HCT116 (cell line): ENCODE results near the gene AFF1. TPM values are rescaled to one million over a fixed set of nuclear protein-coding genes. Genes with fewer than 3 reads are reported as not detected.
A peak's percentile ranks its signal among the peaks of the same experiment; 100 is the strongest.

Source experiments
- ATAC-seq: fragments of 200-7000 bp; cut with Tn5 transposase; 2 replicates; pipeline ENCODE4 v1.9.1; 2020; ENCODE audit warnings: mild to moderate bottlenecking, moderate library complexity
- BruUV-seq: library from RNA; stranded (reverse); fragments of 400-500 nt; replicated peaks from 2 replicates; lab custom pipeline; 2021; lab: Mats Ljungman, UMichigan
- CTCF ChIA-PET: fragments of 300-600 bp; sonication (Branson Sonifier 250); formaldehyde crosslinking; loops from one replicate; lab custom pipeline; 2021; ENCODE audit warnings: antibody characterized with exemption; lab: Charles Lee
- POLR2A ChIA-PET: fragments of 300-600, 350-600 bp; sonication (Branson Sonifier 250); formaldehyde crosslinking; loops from one replicate; lab custom pipeline; 2021; ENCODE audit warnings: antibody characterized with exemption; lab: Charles Lee
- RAD21 ChIA-PET, 2 experiments: fragments of 300-600 bp; sonication (Branson Sonifier 250); formaldehyde crosslinking; loops; one replicate each; lab custom pipeline; 2023; ENCODE audit warnings: low total read pairs in 2 of 2; ENCODE audit not compliant: uncharacterized antibody in 2 of 2, unreplicated experiment in 2 of 2, low non-redundant PET in 1 of 2; lab: Charles Lee
- DNase-seq: peaks from one replicate; pipeline ENCODE4 v3.0.0-alpha.2; 2010; ENCODE audit warnings: low read depth, low spot score
- H2AFZ ChIP-seq: fragments of 200-600 bp; shearing (Covaris generic), sonication (generic); 2 replicates; pipeline ENCODE4 v1.6.1; 2017; ENCODE audit warnings: low read depth, mixed run types, mixed read lengths, antibody characterized with exemption, low read length; ENCODE audit not compliant: poor library complexity, severe bottlenecking
- H3K27ac ChIP-seq: 2 replicates; pipeline ENCODE4 v1.5.1; 2012; ENCODE audit warnings: low read depth, low read length
- H3K27me3 ChIP-seq: fragments of 200-600 bp; sonication (generic); 2 replicates; pipeline ENCODE4 v1.6.1; 2016; ENCODE audit warnings: mixed run types, low read length, mixed read lengths; ENCODE audit not compliant: insufficient read depth
- H3K36me3 ChIP-seq, 2 experiments: fragments of 200-500 bp in 1 of 2; fragments of 200-600 bp in 1 of 2; sonication (Bioruptor generic) in 1 of 2; sonication (generic) in 1 of 2; 2 replicates each; pipeline versions ENCODE4 v1.5.1 to v1.6.1; 2014 to 2016; ENCODE audit warnings: low read length in 2 of 2, inconsistent platforms in 1 of 2, mixed read lengths in 1 of 2, mixed run types in 1 of 2; ENCODE audit not compliant: insufficient read depth in 2 of 2, control insufficient read depth in 1 of 2
- H3K4me1 ChIP-seq, 2 experiments: fragments of 200-600 bp in 1 of 2; sonication (generic) in 1 of 2; 2 replicates each; pipeline versions ENCODE4 v1.5.1 to v1.6.1; 2012 to 2017; ENCODE audit warnings: low read length in 2 of 2, inconsistent platforms in 1 of 2, mild to moderate bottlenecking in 1 of 2, mixed read lengths in 1 of 2, mixed run types in 1 of 2, moderate library complexity in 1 of 2; ENCODE audit not compliant: insufficient read depth in 2 of 2, control insufficient read depth in 1 of 2
- H3K4me2 ChIP-seq: fragments of 200-600 bp; sonication (generic); 2 replicates; pipeline ENCODE4 v1.6.1; 2017; ENCODE audit warnings: mixed run types, low read length, mixed read lengths
- H3K4me3 ChIP-seq, 2 experiments: fragments of 200-600 bp in 1 of 2; sonication (generic) in 1 of 2; replicated peaks in 1 of 2; 2 replicates each; pipeline ENCODE4 v1.5.1; 2011 to 2016; ENCODE audit warnings: low read length in 2 of 2, control low read depth in 1 of 2, low read depth in 1 of 2, mild to moderate bottlenecking in 1 of 2, mixed read lengths in 1 of 2, mixed run types in 1 of 2
- H3K79me2 ChIP-seq: fragments of 200-600 bp; sonication (generic); 2 replicates; pipeline ENCODE4 v1.6.1; 2017; ENCODE audit warnings: mild to moderate bottlenecking, mixed run types, low read length, moderate library complexity, mixed read lengths; ENCODE audit not compliant: insufficient read depth
- H3K9ac ChIP-seq: fragments of 200-600 bp; sonication (generic); 2 replicates; pipeline ENCODE4 v1.6.1; 2016; ENCODE audit warnings: low read length, mixed read lengths
- H3K9me2 ChIP-seq: fragments of 200-600 bp; sonication (generic), shearing (Covaris generic); 2 replicates; pipeline ENCODE4 v1.6.1; 2017; ENCODE audit warnings: mixed run types, mild to moderate bottlenecking, moderate library complexity; ENCODE audit not compliant: insufficient read depth
- H3K9me3 ChIP-seq, 2 experiments: fragments of 200-500 bp in 1 of 2; fragments of 200-600 bp in 1 of 2; sonication (Bioruptor generic) in 1 of 2; sonication (generic) in 1 of 2; 2 replicates each; pipeline ENCODE4 v1.6.1; 2014 to 2017; ENCODE audit warnings: low read length in 2 of 2, mixed read lengths in 2 of 2, inconsistent platforms in 1 of 2, low read depth in 1 of 2, mild to moderate bottlenecking in 1 of 2, mixed run types in 1 of 2, moderate library complexity in 1 of 2; ENCODE audit not compliant: control insufficient read depth in 1 of 2, insufficient read depth in 1 of 2
- H4K20me1 ChIP-seq: fragments of 200-600 bp; sonication (generic), shearing (Covaris generic); 2 replicates; pipeline ENCODE4 v1.6.1; 2017; ENCODE audit warnings: mixed run types, mild to moderate bottlenecking, moderate library complexity; ENCODE audit not compliant: insufficient read depth
- CBX3 ChIP-seq: IDR thresholded peaks from 2 replicates; pipeline ENCODE4 v1.6.1; 2012; ENCODE audit warnings: low read depth
- CEBPB ChIP-seq: IDR thresholded peaks from 2 replicates; pipeline ENCODE4 v1.6.1; 2012; ENCODE audit warnings: low read depth
- EGR1 ChIP-seq: IDR thresholded peaks from 2 replicates; pipeline ENCODE4 v1.6.1; 2012; ENCODE audit warnings: low read depth
- ELF1 ChIP-seq: IDR thresholded peaks from 2 replicates; pipeline ENCODE4 v1.6.1; 2012; ENCODE audit warnings: low read depth, borderline replicate concordance
- EZH2 ChIP-seq: fragments of 200-600 bp; sonication (generic); IDR thresholded peaks from 2 replicates; pipeline ENCODE4 v1.6.1; 2017; ENCODE audit warnings: antibody characterized with exemption, mixed run types
- EZH2phosphoT487 ChIP-seq: fragments of 200-600 bp; IDR thresholded peaks from 2 replicates; pipeline ENCODE4 v1.6.1; 2018; ENCODE audit warnings: antibody characterized with exemption, borderline replicate concordance
- FOSL1 ChIP-seq: IDR thresholded peaks from 2 replicates; pipeline ENCODE4 v1.6.1; 2012; ENCODE audit warnings: low read depth
- JUND ChIP-seq: IDR thresholded peaks from 2 replicates; pipeline ENCODE4 v1.6.1; 2012
- POLR2A ChIP-seq: IDR thresholded peaks from 2 replicates; pipeline ENCODE4 v1.7.0; 2011; ENCODE audit warnings: borderline replicate concordance; ENCODE audit not compliant: insufficient read depth, insufficient read length; ENCODE audit errors: extremely low read depth
- POLR2AphosphoS5 ChIP-seq: IDR thresholded peaks from 2 replicates; pipeline ENCODE4 v1.6.1; 2011; ENCODE audit warnings: mild to moderate bottlenecking, low read depth, low read length, moderate library complexity
- RAD21 ChIP-seq: IDR thresholded peaks from 2 replicates; pipeline ENCODE4 v1.6.1; 2012; ENCODE audit warnings: low read depth, mild to moderate bottlenecking
- SIN3A ChIP-seq: IDR thresholded peaks from 2 replicates; pipeline ENCODE4 v1.6.1; 2012; ENCODE audit warnings: low read depth
- SP1 ChIP-seq: IDR thresholded peaks from 2 replicates; pipeline ENCODE4 v1.6.1; 2012; ENCODE audit warnings: low read depth
- SRF ChIP-seq: IDR thresholded peaks from 2 replicates; pipeline ENCODE4 v1.6.1; 2012; ENCODE audit warnings: low read depth
- TCF7L2 ChIP-seq: IDR thresholded peaks from 2 replicates; pipeline ENCODE4 v1.7.0; 2011; ENCODE audit warnings: borderline replicate concordance, inconsistent platforms; ENCODE audit not compliant: insufficient read depth, insufficient read length; ENCODE audit errors: extremely low read depth
- YY1 ChIP-seq: IDR thresholded peaks from 2 replicates; pipeline ENCODE4 v1.6.1; 2011; ENCODE audit warnings: low read length, low read depth, moderate library complexity, mild to moderate bottlenecking; ENCODE audit not compliant: insufficient replicate concordance; ENCODE audit errors: extremely low read depth
- ZFX ChIP-seq: fragments of 450-650 bp; IDR thresholded peaks from 2 replicates; pipeline ENCODE4 v1.6.1; 2017
- ZNF274 ChIP-seq: fragments of 200-500 bp; sonication (Bioruptor generic); IDR thresholded peaks from 2 replicates; pipeline ENCODE4 v1.6.1; 2014; ENCODE audit warnings: mild to moderate bottlenecking, low read depth, low read length, inconsistent platforms
- intact Hi-C: fragments of 100-400 bp; cut with micrococcal nuclease; formaldehyde crosslinking; loops from 2 replicates; pipeline ENCODE4 v1.10.0; 2022
- total RNA-seq: library from RNA; stranded (reverse); gene quantifications from one replicate; pipeline ENCODE4 v1.2.1, GENCODE V29; 2021; ENCODE audit not compliant: unreplicated experiment
- TF ChIP-seq, protein P1 (sequence below): IDR thresholded peaks from 2 replicates; pipeline ENCODE4 v1.6.1; 2012
- TF ChIP-seq, protein P2 (sequence below): IDR thresholded peaks from 2 replicates; pipeline ENCODE4 v1.6.1; 2012; ENCODE audit warnings: low read depth
- TF ChIP-seq, protein P3 (sequence below): IDR thresholded peaks from 2 replicates; pipeline ENCODE4 v1.6.1; 2011; ENCODE audit warnings: mild to moderate bottlenecking, low read length, moderate library complexity; ENCODE audit not compliant: insufficient replicate concordance; ENCODE audit errors: extremely low read depth
- TF ChIP-seq, protein P4 (sequence below): IDR thresholded peaks from 2 replicates; pipeline ENCODE4 v1.6.1; 2012

AFF1 gene
- total RNA-seq, 1 experiment from 2014 or later, result 43.1 TPM

DNA sequence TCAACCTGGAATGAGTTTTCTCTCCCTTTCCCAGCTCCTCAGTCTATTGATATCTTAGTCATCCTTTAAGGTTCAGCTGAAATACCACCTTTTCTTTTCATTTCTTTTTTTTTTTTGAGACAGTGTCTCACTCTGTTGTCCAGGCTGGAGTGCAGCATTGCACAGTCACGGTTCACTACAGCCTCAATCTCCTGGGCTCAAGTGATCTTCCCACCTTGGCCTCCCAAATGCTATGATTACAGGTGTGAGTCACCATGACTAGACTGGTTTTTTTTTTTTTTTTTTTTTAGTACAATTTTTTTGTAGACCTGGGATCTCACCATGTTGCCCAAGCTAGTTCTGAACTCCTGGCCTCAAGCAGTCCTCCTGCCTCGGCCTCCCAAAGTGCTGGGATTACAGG, 28.9 kb downstream of the AFF1 start:
- ChIA-PET RAD21 (no interaction called here), POLR2A (interaction anchor here (0.9 kb wide), 1 partner anchor 43 kb away, joined by 3 read pairs; no protein-coding TSS in a partner anchor), CTCF (no interaction called here)
- Histone ChIP-seq H3K9ac (peak overlapping the region; percentile 8; the same call in 1 of the 2 replicates), H2AFZ (no peak overlapping the region), H3K4me3 (no peak overlapping the region), H3K27me3 (no peaks in the 10 kb centered on the region), H3K4me2 (peak overlapping the region; percentile 40), H3K27ac (no peak overlapping the region), H3K36me3 (no peaks in the 10 kb centered on the region), H3K4me1 (peaks cover 9 to 24% of the 10 kb centered on the region in 2 experiments; a peak in 3 of 4 replicates), H3K79me2 (peaks cover 7% of the 10 kb centered on the region), H4K20me1 (no peaks in the 10 kb centered on the region), H3K9me2 (no peaks in the 10 kb centered on the region), H3K9me3 (no peaks in the 10 kb centered on the region)
- BruUV-seq, result no TSS peak
- DNase-seq, result peak; percentile 50
- peak; percentile 81 for ATAC-seq
- intact Hi-C loops, result no loop called here
- TF ChIP-seq SP1 (no peak), SRF (no peak), CBX3 (peak; percentile 71), CEBPB (no peak), ZFX (no peak), FOSL1 (peak; percentile 67), ZNF274 (no peak), JUND (peak; percentile 45), SIN3A (no peak), EZH2 (no peak), EZH2phosphoT487 (no peak), RAD21 (no peak), POLR2AphosphoS5 (no peak), ELF1 (no peak), POLR2A (no peak), EGR1 (no peak), TCF7L2 (no peak), YY1 (no peak)
- TF ChIP-seq, protein P1, sequence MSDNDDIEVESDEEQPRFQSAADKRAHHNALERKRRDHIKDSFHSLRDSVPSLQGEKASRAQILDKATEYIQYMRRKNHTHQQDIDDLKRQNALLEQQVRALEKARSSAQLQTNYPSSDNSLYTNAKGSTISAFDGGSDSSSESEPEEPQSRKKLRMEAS, result no peak
- TF ChIP-seq, protein P2, sequence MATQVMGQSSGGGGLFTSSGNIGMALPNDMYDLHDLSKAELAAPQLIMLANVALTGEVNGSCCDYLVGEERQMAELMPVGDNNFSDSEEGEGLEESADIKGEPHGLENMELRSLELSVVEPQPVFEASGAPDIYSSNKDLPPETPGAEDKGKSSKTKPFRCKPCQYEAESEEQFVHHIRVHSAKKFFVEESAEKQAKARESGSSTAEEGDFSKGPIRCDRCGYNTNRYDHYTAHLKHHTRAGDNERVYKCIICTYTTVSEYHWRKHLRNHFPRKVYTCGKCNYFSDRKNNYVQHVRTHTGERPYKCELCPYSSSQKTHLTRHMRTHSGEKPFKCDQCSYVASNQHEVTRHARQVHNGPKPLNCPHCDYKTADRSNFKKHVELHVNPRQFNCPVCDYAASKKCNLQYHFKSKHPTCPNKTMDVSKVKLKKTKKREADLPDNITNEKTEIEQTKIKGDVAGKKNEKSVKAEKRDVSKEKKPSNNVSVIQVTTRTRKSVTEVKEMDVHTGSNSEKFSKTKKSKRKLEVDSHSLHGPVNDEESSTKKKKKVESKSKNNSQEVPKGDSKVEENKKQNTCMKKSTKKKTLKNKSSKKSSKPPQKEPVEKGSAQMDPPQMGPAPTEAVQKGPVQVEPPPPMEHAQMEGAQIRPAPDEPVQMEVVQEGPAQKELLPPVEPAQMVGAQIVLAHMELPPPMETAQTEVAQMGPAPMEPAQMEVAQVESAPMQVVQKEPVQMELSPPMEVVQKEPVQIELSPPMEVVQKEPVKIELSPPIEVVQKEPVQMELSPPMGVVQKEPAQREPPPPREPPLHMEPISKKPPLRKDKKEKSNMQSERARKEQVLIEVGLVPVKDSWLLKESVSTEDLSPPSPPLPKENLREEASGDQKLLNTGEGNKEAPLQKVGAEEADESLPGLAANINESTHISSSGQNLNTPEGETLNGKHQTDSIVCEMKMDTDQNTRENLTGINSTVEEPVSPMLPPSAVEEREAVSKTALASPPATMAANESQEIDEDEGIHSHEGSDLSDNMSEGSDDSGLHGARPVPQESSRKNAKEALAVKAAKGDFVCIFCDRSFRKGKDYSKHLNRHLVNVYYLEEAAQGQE, result no peak
- TF ChIP-seq, protein P3, sequence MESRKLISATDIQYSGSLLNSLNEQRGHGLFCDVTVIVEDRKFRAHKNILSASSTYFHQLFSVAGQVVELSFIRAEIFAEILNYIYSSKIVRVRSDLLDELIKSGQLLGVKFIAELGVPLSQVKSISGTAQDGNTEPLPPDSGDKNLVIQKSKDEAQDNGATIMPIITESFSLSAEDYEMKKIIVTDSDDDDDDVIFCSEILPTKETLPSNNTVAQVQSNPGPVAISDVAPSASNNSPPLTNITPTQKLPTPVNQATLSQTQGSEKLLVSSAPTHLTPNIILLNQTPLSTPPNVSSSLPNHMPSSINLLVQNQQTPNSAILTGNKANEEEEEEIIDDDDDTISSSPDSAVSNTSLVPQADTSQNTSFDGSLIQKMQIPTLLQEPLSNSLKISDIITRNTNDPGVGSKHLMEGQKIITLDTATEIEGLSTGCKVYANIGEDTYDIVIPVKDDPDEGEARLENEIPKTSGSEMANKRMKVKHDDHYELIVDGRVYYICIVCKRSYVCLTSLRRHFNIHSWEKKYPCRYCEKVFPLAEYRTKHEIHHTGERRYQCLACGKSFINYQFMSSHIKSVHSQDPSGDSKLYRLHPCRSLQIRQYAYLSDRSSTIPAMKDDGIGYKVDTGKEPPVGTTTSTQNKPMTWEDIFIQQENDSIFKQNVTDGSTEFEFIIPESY, result no peak
- TF ChIP-seq, protein P4, sequence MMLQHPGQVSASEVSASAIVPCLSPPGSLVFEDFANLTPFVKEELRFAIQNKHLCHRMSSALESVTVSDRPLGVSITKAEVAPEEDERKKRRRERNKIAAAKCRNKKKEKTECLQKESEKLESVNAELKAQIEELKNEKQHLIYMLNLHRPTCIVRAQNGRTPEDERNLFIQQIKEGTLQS, result no peak
